Tibial artery (tissue), 4 donors: ENCODE data around the gene LYRM2.

Experiments used
- DNase-seq, 2 donors: peaks; one replicate each; pipeline ENCODE4 v3.0.0-alpha.2; 2019
- H3K27ac ChIP-seq, 2 donors: fragments of 200-600 bp; sonication (generic) in 1 of 2; 1 replicate in 1 of 2; 2 replicates in 1 of 2; pipeline ENCODE4 v1.5.1; 2018 to 2019; ENCODE audit warnings: mild to moderate bottlenecking in 1 of 2
- H3K27me3 ChIP-seq, 2 donors: fragments of 200-600 bp; sonication (generic) in 1 of 2; one replicate each; pipeline versions ENCODE4 v1.5.1 to v1.6.0; 2016 to 2019
- H3K36me3 ChIP-seq, 3 donors: fragments of 200-600 bp; sonication (generic) in 2 of 3; one replicate each; pipeline ENCODE4 v1.5.1; 2016 to 2019; ENCODE audit warnings: mild to moderate bottlenecking in 2 of 3
- H3K4me1 ChIP-seq, 4 donors: fragments of 200-600 bp; sonication (generic) in 2 of 4; 1 replicate in 3 of 4; 2 replicates in 1 of 4; pipeline ENCODE4 v1.5.1; 2016 to 2019
- H3K4me3 ChIP-seq, 2 donors: fragments of 200-600 bp; sonication (generic) in 1 of 2; 1 replicate in 1 of 2; 2 replicates in 1 of 2; pipeline ENCODE4 v1.5.1; 2018 to 2019; ENCODE audit warnings: mild to moderate bottlenecking in 2 of 2
- H3K9me3 ChIP-seq, 3 donors: fragments of 200-600 bp; sonication (generic) in 1 of 3; one replicate each; pipeline ENCODE4 v1.5.1; 2016 to 2019
- intact Hi-C: fragments of 100-400 bp; cut with DNase I; formaldehyde crosslinking; loops from one replicate; pipeline ENCODE4 v1.15.0; 2023; ENCODE audit warnings: low total_unique reads
- TF ChIP-seq, protein P1 (sequence below), 2 experiments: fragments of 200-600 bp in 1 of 2; fragments of 450-650 bp in 1 of 2; IDR thresholded peaks; one replicate each; pipeline ENCODE4 v1.5.1; 2017 to 2019; ENCODE audit warnings: antibody characterized with exemption in 2 of 2, mild to moderate bottlenecking in 1 of 2, moderate library complexity in 1 of 2

The LYRM2 gene

GRCh38 chr6:89518352-89519055, 120.0 kb downstream of the LYRM2 start:
- H3K27me3 ChIP-seq = no peaks in the 10 kb centered on the region
- H3K4me1 ChIP-seq = peaks cover 0 to 23% (median 0%) of the 10 kb centered on the region in 4 donors
- no peak overlapping the region for H3K4me3 ChIP-seq
- no peak for DNase-seq
- H3K9me3 ChIP-seq = no peaks in the 10 kb centered on the region
- H3K36me3 ChIP-seq = no peaks in the 10 kb centered on the region
- H3K27ac ChIP-seq = no peak overlapping the region
- TF ChIP-seq, protein P1, sequence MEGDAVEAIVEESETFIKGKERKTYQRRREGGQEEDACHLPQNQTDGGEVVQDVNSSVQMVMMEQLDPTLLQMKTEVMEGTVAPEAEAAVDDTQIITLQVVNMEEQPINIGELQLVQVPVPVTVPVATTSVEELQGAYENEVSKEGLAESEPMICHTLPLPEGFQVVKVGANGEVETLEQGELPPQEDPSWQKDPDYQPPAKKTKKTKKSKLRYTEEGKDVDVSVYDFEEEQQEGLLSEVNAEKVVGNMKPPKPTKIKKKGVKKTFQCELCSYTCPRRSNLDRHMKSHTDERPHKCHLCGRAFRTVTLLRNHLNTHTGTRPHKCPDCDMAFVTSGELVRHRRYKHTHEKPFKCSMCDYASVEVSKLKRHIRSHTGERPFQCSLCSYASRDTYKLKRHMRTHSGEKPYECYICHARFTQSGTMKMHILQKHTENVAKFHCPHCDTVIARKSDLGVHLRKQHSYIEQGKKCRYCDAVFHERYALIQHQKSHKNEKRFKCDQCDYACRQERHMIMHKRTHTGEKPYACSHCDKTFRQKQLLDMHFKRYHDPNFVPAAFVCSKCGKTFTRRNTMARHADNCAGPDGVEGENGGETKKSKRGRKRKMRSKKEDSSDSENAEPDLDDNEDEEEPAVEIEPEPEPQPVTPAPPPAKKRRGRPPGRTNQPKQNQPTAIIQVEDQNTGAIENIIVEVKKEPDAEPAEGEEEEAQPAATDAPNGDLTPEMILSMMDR (IDR thresholded peaks at IDR 0.05) = no peak
- intact Hi-C loops = no loop called here
